AG09309 (cell line): ENCODE measurements around the gene NUDT4.

Experiments used
- DNase-seq: peaks from one replicate; pipeline ENCODE4 v3.0.0-alpha.2; 2010; ENCODE audit warnings: low read depth
- H3K4me3 ChIP-seq: 2 replicates; pipeline ENCODE4 v1.5.1; 2011; ENCODE audit warnings: mild to moderate bottlenecking, low read depth, low read length, moderate library complexity; ENCODE audit not compliant: control insufficient read depth
- CTCF ChIP-seq: IDR thresholded peaks from 2 replicates; pipeline ENCODE4 v1.5.1; 2011; ENCODE audit warnings: mild to moderate bottlenecking, low read depth, low read length, inconsistent platforms; ENCODE audit not compliant: insufficient read depth, control insufficient read depth; ENCODE audit errors: missing control alignments

NUDT4 gene

GRCh38 chr12:93365616-93366405 is 11.9 kb upstream of the NUDT4 start:
- DNase-seq = no peak
- no peak for TF ChIP-seq CTCF
- H3K4me3 ChIP-seq = no peak overlapping the region

- TF ChIP-seq CTCF = no peak
- DNase-seq = no peak
- no peak overlapping the region for H3K4me3 ChIP-seq
Measured at GRCh38 chr12:93366422-93366821, 11.3 kb upstream of the NUDT4 start.

- TF ChIP-seq CTCF = no peak
- no peak overlapping the region for H3K4me3 ChIP-seq
Measured at GRCh38 chr12:93368766-93369165, 9.0 kb upstream of the NUDT4 start.

GRCh38 chr12:93369505-93369904 is 8.2 kb upstream of the NUDT4 start:
- no peak overlapping the region for H3K4me3 ChIP-seq
- TF ChIP-seq CTCF = no peak
- DNase-seq = no peak

More at GRCh38 chr12:93368766-93369165, 9.0 kb upstream of the NUDT4 start:
- DNase-seq = no peak

- TF ChIP-seq CTCF = no peak
- no peak for DNase-seq
- no peak overlapping the region for H3K4me3 ChIP-seq
Measured at GRCh38 chr12:93370947-93371346, 6.8 kb upstream of the NUDT4 start.

- no peak overlapping the region for H3K4me3 ChIP-seq
- no peak for TF ChIP-seq CTCF
- no peak for DNase-seq
Measured at GRCh38 chr12:93373961-93374656, 3.6 kb upstream of the NUDT4 start.
